ENCODE measurements around the gene BLVRB.

The BLVRB gene

DNA sequence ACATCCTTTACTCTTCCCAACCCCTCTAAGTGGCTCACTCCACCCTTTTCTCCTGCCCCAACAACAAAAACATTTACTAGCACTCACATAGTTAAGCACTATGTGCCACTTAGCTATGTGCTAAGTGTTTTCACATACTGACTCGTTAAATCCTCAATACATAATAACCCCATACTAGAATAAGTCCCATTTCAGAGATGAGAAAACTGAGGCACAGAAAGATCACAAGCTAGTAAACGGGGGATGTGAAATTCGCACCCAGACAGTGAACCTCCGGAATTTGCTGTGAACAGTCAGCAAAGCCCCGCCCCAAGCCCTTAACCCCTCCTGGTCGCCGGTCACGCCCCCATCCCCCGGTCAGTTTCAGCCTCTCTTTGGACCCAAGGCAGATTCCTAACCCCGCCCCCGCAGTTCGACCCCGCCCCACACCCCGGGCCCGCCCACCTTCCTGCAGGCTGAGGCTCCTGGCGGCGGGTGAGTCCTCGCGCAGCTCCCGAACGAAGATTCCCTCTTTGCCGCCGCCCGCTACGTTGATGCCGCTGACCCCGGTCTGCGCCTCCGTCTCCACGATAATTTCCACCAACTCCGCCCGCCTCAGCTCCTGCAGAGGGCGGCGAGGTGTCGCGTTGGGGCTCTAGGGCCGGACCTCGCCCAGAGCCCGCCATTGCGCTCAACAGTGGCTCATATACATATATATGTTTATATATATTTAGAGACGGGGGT is 62.1 kb downstream of the BLVRB start:
- no peak for DNase-seq (ENCODE audit: low spot score)

DNA sequence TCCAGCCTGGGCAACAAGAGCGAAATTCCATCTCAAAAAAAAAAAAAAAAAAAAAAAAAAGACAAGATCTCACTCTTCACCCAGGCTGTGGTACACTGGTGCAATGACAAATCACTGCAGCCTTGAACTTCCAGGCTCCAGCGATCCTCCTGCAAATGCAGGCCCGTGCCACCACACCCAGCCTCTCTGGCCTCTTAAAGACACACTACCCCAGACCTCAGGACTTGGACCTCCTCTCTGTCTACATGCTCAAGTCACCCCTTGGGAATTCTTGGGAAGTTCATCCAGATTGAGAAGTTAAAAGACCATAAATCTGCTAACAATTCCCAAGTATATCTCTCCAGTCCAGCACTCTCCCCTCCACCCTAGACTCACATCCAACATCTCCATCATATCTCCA is 65.0 kb downstream of the BLVRB start:
- DNase-seq (ENCODE audit: low spot score) = no peak

GRCh38 chr19:40398417-40399131 is 67.0 kb downstream of the BLVRB start:
- DNase-seq (ENCODE audit: low spot score) = peak; percentile 34
